GM19468 (cell line): ENCODE data around the gene ETNK2.

Experiments
- ATAC-seq: cut with Tn5 transposase; IDR thresholded peaks from one replicate; pipeline ENCODE4 v1.9.1; 2021; ENCODE audit warnings: mild to moderate bottlenecking, moderate library complexity, moderate number of reproducible peaks; ENCODE audit not compliant: unreplicated experiment; ENCODE audit errors: extremely low read depth

ETNK2 gene

DNA sequence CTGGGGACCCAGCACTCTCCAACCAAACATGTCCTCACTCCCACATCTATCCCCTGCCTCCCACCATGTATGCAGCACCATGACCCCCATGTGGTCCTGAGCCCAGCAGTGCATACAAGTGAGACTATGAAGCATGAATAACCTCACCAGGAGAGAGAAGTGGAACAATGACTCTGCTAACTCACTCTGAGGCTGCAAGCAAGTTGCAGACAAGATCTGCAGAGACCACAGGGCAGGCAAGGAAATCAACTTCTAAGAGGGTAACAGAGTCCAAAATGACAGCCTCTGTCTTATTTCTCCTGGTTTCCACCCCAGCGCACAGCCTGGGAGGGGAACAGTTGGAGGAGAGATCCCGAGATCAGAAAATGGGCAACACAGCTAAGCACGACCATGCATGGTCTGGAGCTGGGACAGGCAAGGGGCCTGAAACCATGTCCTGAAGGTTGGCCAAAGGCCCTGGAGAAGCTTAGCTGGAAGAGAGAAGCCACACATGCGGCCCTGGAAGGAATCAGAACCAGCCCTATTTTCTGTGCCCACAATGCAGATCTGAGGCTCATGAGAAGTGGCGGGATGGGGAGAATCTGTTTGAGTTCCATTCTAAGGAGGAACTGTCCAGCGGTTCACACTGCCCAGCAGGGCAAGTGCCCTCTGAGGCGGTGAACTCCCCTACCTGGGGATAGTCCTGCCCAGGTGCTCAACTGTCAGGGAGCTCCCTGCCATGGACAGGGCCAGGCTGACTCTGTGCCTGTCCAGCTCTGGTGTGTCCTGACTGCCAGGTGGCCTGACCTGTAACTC is 26.8 kb upstream of the ETNK2 start:
- no peak for ATAC-seq

- ATAC-seq = no peak
These were observed 25.3 kb upstream of the ETNK2 start for GRCh38 chr1:204177133-204177532.

- ATAC-seq = no peak
These were observed 24.2 kb upstream of the ETNK2 start for GRCh38 chr1:204176049-204176448.

GRCh38 chr1:204174958-204175357 is 23.1 kb upstream of the ETNK2 start:
- ATAC-seq = no peak

DNA sequence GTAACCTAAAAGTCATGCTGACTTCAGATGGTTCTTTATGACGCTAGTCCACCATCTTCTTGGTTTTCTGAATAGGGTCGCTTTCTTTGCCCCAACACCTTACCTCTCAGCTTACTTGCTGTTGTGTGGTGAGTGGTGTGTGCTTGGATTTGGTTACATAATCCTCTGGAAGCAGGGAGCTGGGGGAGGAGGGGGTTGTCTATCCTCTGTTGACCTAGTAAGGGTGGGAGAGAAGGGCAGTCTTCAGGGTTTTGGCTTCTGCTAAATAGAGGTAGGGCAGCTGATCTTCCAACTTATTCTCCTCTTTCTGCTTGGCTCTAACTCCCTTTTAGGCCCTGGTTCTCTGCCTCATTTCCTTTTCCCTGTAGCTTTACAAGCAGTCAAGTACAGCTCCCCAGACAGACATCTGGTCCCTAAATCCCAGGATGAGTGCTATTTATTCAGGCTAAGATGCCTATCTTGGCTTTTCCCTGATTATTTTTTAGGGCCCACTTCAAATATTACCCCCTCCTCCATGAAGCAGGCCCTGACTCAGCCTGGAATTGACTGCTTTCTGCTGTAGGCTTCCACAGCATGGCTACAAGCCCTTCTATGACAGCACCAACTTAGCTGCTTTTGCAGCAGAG is 20.7 kb upstream of the ETNK2 start:
- no peak for ATAC-seq

DNA sequence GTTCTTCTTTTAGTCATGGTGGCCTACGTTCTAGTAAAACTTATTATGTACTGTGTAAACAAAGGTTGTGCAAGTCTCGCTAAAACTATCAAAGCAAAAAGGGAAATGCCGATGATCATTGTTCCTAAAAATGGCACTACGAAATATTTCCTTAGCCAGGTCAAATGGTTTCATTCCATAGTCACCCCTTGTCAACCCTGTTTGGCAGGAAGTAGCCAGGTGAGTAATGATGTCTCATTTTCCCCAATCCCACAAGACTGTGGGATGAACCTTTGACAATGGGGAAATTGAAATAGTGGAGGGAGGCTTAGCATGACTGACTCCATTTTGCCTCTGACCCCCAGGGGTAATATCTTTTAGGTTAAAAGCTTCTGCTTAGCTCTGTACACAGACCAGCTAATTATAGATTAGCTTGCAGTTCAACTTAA is 19.9 kb upstream of the ETNK2 start:
- no peak for ATAC-seq

GRCh38 chr1:204170494-204171155 is 18.8 kb upstream of the ETNK2 start:
- no peak for ATAC-seq

DNA sequence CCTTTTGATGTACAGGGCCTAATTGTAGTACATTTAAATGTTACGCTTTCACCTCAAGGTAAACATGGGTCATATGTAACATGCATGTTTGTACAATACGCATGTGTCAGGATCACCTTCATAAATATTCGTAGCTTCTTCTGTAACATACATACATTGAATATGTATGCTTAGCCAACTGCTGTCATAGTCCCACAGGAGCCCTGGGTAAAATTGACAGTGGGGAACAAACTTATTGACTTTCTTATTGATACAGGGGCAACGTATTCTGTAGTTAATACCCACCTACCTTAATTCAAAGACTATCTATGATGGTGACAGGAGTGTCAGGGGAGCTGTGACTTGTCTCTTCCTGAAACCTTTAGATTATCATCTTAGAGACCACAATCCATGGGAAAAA is 18.0 kb upstream of the ETNK2 start:
- ATAC-seq = no peak

GRCh38 chr1:204167730-204168129 is 15.9 kb upstream of the ETNK2 start:
- no peak for ATAC-seq

DNA sequence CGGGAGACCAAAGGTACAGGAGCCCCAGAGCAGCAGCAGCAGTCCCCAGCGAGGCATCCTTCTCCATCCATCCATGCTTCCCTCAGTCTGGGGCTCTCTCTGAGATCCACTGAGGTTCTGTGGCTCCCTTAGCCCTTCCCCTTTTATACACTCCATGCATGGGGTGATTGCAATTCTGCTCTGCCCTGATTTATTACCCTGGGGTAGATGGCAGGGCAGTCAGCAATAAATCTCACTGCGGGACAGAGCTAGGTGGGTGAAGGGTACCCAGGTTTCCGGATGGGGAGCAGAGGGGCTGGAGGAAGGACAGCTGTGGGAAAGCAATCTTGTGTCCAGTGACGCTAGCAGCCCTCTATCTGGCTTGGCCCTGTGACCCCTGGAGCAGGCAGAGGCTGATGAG is 14.4 kb upstream of the ETNK2 start, which contains the start of gene REN:
Gene REN (minus strand): TSS at position 119 of the 400 bp plus-strand sequence. CDS start 44 bp downstream, at position 75.
- no peak for ATAC-seq

GRCh38 chr1:204162494-204163074 is 10.7 kb upstream of the ETNK2 start:
- no peak for ATAC-seq

GRCh38 chr1:204161609-204162493 is 10.0 kb upstream of the ETNK2 start:
- no peak for ATAC-seq

- no peak for ATAC-seq
These were observed 6.1 kb upstream of the ETNK2 start for GRCh38 chr1:204157962-204158361.

DNA sequence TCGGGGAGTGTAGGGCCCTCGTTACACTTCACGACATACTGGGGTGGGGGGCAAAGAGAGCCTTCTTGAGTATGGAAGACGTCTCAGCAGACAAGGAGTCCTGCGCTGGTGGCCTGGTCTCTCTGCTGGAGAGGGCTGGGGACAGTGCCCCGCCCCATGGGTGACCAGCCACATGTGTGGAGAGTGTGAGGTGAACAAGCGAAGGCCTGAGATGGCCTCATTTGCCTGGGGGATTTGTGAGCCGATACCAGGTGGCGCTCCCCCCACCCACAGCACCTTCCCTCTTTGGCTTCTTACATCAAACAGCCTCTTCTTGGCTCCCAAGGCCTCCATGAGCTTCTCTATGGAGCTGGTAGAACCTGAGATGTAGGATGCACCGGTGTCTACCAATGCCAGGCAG is 4.0 kb upstream of the ETNK2 start:
- no peak for ATAC-seq

DNA sequence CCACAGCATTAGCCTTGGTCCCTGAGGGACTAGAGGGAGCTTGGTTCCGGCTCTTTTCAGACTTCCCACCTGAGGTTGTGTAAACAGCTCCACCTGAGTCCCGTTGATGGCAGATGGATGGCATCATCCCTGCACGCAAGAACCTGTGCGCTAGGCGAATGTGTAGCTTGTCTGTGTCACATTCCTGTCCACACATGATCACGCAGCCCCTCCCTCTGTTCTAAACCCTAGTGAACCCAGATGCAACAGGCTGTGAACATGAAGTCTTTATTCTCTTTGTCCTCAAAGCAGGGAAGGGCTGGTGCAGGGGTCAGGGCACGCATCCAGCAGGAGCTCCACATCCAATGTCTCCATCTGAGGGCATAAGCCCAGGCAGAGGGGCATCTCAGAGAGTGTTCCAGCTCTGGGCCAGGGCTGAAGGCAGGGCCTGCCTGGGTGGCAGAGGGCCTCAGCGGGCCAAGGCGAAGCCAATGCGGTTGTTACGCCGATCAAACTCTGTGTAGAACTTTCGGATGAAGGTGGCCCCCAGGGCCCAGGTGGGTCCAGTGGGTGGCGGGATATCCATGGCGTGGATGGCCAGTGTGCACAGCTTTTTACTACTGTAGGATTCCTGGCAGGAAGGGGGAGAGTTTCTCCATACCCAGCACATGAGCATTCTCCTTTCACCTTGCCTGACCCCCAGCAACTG is 2.9 kb upstream of the ETNK2 start:
- no peak for ATAC-seq

DNA sequence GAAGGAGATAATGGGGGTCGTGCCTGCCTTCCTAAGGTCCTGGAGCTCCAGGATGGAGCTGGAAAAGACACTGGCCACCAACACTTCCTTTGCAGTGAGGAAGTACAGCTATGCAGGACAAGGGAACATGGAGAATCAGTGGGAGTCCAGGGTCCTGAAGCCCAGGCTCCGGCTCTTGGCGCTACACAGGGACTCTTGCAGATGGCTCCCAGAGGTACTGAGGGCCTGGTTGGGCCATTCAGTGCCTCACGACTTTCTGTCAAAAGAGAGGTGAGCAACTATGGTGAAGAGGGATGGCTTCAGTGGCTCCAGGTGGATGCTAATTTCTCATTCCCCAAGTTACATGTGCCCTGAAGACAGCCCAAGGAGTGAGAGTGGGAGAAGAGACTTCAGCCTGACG is 1.8 kb upstream of the ETNK2 start:
- no peak for ATAC-seq

GRCh38 chr1:204152310-204153044 is 633 bp upstream of the ETNK2 start:
- ATAC-seq = no peak

DNA sequence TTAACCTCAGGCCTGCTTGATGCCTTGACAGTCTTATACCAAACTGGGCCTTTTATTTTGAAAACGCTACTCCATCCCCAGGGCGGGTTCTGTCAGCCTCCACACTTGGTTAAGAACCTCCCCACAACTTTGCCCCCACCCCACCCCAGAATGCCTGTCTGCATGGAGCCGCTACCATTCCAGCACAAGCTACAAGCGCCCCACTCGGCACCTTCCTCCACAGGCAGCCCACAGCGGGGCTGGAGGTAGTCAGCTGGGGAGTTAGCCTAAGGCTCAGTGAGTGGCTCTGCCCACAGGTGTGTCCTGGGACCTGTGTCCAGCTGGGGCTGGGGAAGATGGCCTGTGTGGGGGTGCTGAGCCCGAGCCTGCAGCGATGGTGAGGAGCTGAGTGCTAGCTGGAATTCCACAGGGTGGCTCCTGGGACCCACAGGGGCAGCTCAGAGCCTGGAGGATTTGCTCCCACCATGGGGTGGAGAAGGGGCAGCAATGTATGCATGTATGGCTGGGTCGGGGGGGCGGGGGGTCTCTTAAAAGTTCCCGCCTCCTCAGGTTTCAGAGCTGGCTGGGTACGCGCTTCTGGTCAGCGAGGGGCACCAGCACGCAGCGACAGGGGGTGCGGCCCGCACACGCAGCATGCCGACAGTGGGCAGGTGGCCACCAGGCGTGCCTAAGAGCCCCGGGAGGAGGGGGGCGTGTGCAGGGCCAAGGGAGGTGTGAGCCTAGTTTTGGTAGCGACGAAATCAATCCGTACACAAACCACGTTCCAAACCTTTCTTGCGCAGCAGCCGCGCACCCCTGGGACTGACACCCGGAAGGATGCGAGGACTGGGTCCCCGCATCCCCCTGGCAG is 917 bp downstream of the ETNK2 start:
- no peak for ATAC-seq
